ENCODE data around the gene CLIC6. TPM values are rescaled to one million over a fixed set of nuclear protein-coding genes. Genes with fewer than 3 reads are reported as not detected.

CLIC6 gene
- total RNA-seq, 2 experiments from 2014 or later = not detected

GRCh38 chr21:34743285-34743684 is 74.5 kb downstream of the CLIC6 start:
- H3K27ac ChIP-seq (ENCODE audit: low read depth, low read length, poor library complexity, severe bottlenecking) = no peak overlapping the region
- no peak overlapping the region for H2AFZ ChIP-seq (ENCODE audit: low read length)
- no peaks in the 10 kb centered on the region for H4K20me1 ChIP-seq (ENCODE audit: insufficient read depth, low read length)
- ChIA-PET POLR2A (no interaction called here), CTCF (ENCODE audit: unreplicated experiment) (no interaction called here)
- BruUV-seq (replicated peaks) = no TSS peak
- no peaks in the 10 kb centered on the region for H3K9me3 ChIP-seq (ENCODE audit: low read length)
- H3K4me2 ChIP-seq (ENCODE audit: low read length) = no peak overlapping the region
- no peaks in the 10 kb centered on the region for H3K4me1 ChIP-seq (ENCODE audit: insufficient read depth, low read length, poor library complexity, severe bottlenecking)
- no peak overlapping the region for H3K4me3 ChIP-seq (ENCODE audit: low read depth, low read length, poor library complexity, severe bottlenecking)
- H3K9me2 ChIP-seq (ENCODE audit: insufficient read depth, low read length) = no peaks in the 10 kb centered on the region
- H3K36me3 ChIP-seq (ENCODE audit: insufficient read depth, low read length) = no peaks in the 10 kb centered on the region
- H3K79me2 ChIP-seq (ENCODE audit: insufficient read depth, low read depth, low read length) = no peaks in the 10 kb centered on the region
- intact Hi-C loops (cut with micrococcal nuclease; ENCODE audit: unreplicated experiment) = loop anchor here (10.0 kb wide), 1 partner anchor 872 kb away; no protein-coding TSS in a partner anchor
- no peak for DNase-seq (ENCODE audit: low spot score)
- no peak for TF ChIP-seq CTCF (conservative IDR thresholded peaks at IDR 0.05; ENCODE audit: low read length)
- TF ChIP-seq EZH2phosphoT487 (IDR thresholded peaks at IDR 0.05; ENCODE audit: borderline replicate concordance, low read depth, low read length) = no peak

GRCh38 chr21:34743831-34744230 is 75.0 kb downstream of the CLIC6 start:
- intact Hi-C loops (cut with micrococcal nuclease; ENCODE audit: unreplicated experiment) = loop anchor here (10.0 kb wide), 1 partner anchor 871 kb away; no protein-coding TSS in a partner anchor
- Histone ChIP-seq H3K4me3 (ENCODE audit: low read depth, low read length, poor library complexity, severe bottlenecking) (no peak overlapping the region), H3K36me3 (ENCODE audit: insufficient read depth, low read length) (no peaks in the 10 kb centered on the region), H3K27ac (ENCODE audit: low read depth, low read length, poor library complexity, severe bottlenecking) (no peak overlapping the region), H4K20me1 (ENCODE audit: insufficient read depth, low read length) (no peaks in the 10 kb centered on the region), H2AFZ (ENCODE audit: low read length) (no peak overlapping the region), H3K4me1 (ENCODE audit: insufficient read depth, low read length, poor library complexity, severe bottlenecking) (no peaks in the 10 kb centered on the region), H3K9me2 (ENCODE audit: insufficient read depth, low read length) (no peaks in the 10 kb centered on the region), H3K9me3 (ENCODE audit: low read length) (no peaks in the 10 kb centered on the region), H3K79me2 (ENCODE audit: insufficient read depth, low read depth, low read length) (no peaks in the 10 kb centered on the region), H3K4me2 (ENCODE audit: low read length) (no peak overlapping the region)
- BruUV-seq (replicated peaks) = no TSS peak
- POLR2A ChIA-PET = no interaction called here
- CTCF ChIA-PET (ENCODE audit: unreplicated experiment) = no interaction called here
- no peak for TF ChIP-seq EZH2phosphoT487 (IDR thresholded peaks at IDR 0.05; ENCODE audit: borderline replicate concordance, low read depth, low read length)
- no peak for TF ChIP-seq CTCF (conservative IDR thresholded peaks at IDR 0.05; ENCODE audit: low read length)
- DNase-seq (ENCODE audit: low spot score) = no peak

GRCh38 chr21:34744801-34745200 is 76.0 kb downstream of the CLIC6 start:
- Histone ChIP-seq H3K4me1 (ENCODE audit: insufficient read depth, low read length, poor library complexity, severe bottlenecking) (no peaks in the 10 kb centered on the region), H3K9me2 (ENCODE audit: insufficient read depth, low read length) (no peaks in the 10 kb centered on the region), H3K9me3 (ENCODE audit: low read length) (no peaks in the 10 kb centered on the region), H3K4me3 (ENCODE audit: low read depth, low read length, poor library complexity, severe bottlenecking) (no peak overlapping the region), H3K27ac (ENCODE audit: low read depth, low read length, poor library complexity, severe bottlenecking) (no peak overlapping the region), H3K79me2 (ENCODE audit: insufficient read depth, low read depth, low read length) (no peaks in the 10 kb centered on the region), H3K36me3 (ENCODE audit: insufficient read depth, low read length) (no peaks in the 10 kb centered on the region), H3K4me2 (ENCODE audit: low read length) (no peak overlapping the region), H4K20me1 (ENCODE audit: insufficient read depth, low read length) (no peaks in the 10 kb centered on the region), H2AFZ (ENCODE audit: low read length) (no peak overlapping the region)
- DNase-seq (ENCODE audit: low spot score) = no peak
- POLR2A ChIA-PET = no interaction called here
- CTCF ChIA-PET (ENCODE audit: unreplicated experiment) = no interaction called here
- intact Hi-C loops (cut with micrococcal nuclease; ENCODE audit: unreplicated experiment) = loop anchor here (1.0 to 10.0 kb wide), 6 partner anchors 142 to 1096 kb away; no protein-coding TSS in a partner anchor
- BruUV-seq (replicated peaks) = no TSS peak
- no peak for TF ChIP-seq EZH2phosphoT487 (IDR thresholded peaks at IDR 0.05; ENCODE audit: borderline replicate concordance, low read depth, low read length)
- no peak for TF ChIP-seq CTCF (conservative IDR thresholded peaks at IDR 0.05; ENCODE audit: low read length)

Measured in OCI-LY7 (cell line).